HFFc6 (cell line): Measurements from ENCODE around the gene SST. TPM values are rescaled to one million over a fixed set of nuclear protein-coding genes. Genes with fewer than 3 reads are reported as not detected.

ENCODE experiments used
- DNase-seq: peaks from one replicate; pipeline ENCODE4 v3.0.0-alpha.2; 2018
- H3K27ac Mint-ChIP-seq: 2 replicates; pipeline ENCODE4 v1.8.0; 2020; ENCODE audit warnings: mild to moderate bottlenecking, mixed read lengths
- H3K27me3 Mint-ChIP-seq: 2 replicates; pipeline ENCODE4 v1.8.0; 2021; ENCODE audit warnings: mild to moderate bottlenecking, moderate library complexity, mixed read lengths; ENCODE audit not compliant: insufficient read depth
- H3K36me3 Mint-ChIP-seq: 2 replicates; pipeline ENCODE4 v1.8.0; 2021; ENCODE audit warnings: low read depth, mixed read lengths
- H3K4me1 Mint-ChIP-seq: 2 replicates; pipeline ENCODE4 v1.8.0; 2020; ENCODE audit warnings: low read depth, mixed read lengths
- H3K4me3 Mint-ChIP-seq: 2 replicates; pipeline ENCODE4 v1.8.0; 2020; ENCODE audit warnings: mild to moderate bottlenecking, moderate library complexity, mixed read lengths
- H3K9me3 Mint-ChIP-seq: 2 replicates; pipeline ENCODE4 v1.8.0; 2020; ENCODE audit warnings: mild to moderate bottlenecking, mixed read lengths
- total RNA-seq, 6 experiments: library from RNA; stranded (reverse); fragmentation: NEBNext Ultra II Directional; extraction: Animal tissue kit (Norgen Biotek cat#: 25700); gene quantifications; 2 replicates in 1 of 6; 3 replicates in 5 of 6; pipeline ENCODE4 v1.2.3, GENCODE V29; 2021
- TF ChIP-seq, protein P1 (sequence below): fragments of 200-600 bp; sonication (generic); IDR thresholded peaks from 2 replicates; pipeline ENCODE4 v1.5.0; 2021; ENCODE audit warnings: antibody characterized with exemption, mild to moderate bottlenecking

SST gene
- total RNA-seq, 6 experiments from 2014 or later: not detected

DNA sequence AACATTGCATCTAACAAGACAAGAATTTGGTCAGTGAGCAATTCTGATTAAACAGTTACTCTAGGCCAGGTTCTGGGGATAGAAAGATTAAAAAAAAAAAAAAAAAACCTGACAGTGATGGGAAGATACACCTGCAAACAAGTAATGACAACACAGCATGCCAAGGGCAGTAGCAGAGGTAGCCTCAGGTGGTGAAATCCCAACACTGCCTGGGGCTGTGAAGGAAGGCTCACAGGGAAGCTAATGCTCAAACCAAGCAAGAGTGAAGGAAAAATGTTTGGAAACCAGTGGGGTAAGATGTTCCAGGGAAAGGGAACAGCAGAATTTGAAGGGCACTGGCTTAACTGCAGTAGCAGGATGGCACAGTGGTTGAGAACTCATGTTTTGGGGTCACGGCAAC, 23.2 kb upstream of the SST start:
- Mint-ChIP-seq H3K27me3 (peaks cover 22% of the 10 kb centered on the region), H3K36me3 (no peaks in the 10 kb centered on the region), H3K4me3 (no peak overlapping the region), H3K9me3 (no peaks in the 10 kb centered on the region), H3K27ac (no peak overlapping the region), H3K4me1 (peaks cover 27% of the 10 kb centered on the region)
- TF ChIP-seq, protein P1, sequence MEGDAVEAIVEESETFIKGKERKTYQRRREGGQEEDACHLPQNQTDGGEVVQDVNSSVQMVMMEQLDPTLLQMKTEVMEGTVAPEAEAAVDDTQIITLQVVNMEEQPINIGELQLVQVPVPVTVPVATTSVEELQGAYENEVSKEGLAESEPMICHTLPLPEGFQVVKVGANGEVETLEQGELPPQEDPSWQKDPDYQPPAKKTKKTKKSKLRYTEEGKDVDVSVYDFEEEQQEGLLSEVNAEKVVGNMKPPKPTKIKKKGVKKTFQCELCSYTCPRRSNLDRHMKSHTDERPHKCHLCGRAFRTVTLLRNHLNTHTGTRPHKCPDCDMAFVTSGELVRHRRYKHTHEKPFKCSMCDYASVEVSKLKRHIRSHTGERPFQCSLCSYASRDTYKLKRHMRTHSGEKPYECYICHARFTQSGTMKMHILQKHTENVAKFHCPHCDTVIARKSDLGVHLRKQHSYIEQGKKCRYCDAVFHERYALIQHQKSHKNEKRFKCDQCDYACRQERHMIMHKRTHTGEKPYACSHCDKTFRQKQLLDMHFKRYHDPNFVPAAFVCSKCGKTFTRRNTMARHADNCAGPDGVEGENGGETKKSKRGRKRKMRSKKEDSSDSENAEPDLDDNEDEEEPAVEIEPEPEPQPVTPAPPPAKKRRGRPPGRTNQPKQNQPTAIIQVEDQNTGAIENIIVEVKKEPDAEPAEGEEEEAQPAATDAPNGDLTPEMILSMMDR: no peak
- DNase-seq: no peak

DNA sequence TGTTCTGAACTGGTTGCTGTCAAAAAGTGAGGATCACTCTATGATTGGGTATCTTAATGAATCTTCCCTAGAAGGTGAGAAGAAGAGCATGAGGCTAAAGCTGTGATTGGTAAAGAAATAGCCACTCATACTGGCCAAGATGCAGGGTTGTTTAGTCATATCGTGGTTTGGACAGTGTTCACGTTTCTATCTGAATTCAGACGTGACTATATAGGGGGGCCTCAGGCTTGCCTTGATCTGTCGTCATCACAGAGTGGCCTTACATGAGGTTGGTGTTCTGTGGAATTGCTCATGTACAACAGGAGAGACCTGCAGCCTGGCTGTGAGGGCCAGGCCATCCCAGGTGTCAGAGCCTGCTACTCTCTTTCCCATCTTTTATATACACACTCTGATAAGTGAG, 19.8 kb upstream of the SST start:
- Mint-ChIP-seq H3K27me3 (peaks cover 30% of the 10 kb centered on the region), H3K36me3 (peaks cover 8% of the 10 kb centered on the region), H3K4me1 (peaks cover 12% of the 10 kb centered on the region), H3K27ac (no peak overlapping the region), H3K9me3 (peaks cover 20% of the 10 kb centered on the region), H3K4me3 (no peak overlapping the region)
- TF ChIP-seq, protein P1: no peak
- DNase-seq: peak; percentile 59

DNA sequence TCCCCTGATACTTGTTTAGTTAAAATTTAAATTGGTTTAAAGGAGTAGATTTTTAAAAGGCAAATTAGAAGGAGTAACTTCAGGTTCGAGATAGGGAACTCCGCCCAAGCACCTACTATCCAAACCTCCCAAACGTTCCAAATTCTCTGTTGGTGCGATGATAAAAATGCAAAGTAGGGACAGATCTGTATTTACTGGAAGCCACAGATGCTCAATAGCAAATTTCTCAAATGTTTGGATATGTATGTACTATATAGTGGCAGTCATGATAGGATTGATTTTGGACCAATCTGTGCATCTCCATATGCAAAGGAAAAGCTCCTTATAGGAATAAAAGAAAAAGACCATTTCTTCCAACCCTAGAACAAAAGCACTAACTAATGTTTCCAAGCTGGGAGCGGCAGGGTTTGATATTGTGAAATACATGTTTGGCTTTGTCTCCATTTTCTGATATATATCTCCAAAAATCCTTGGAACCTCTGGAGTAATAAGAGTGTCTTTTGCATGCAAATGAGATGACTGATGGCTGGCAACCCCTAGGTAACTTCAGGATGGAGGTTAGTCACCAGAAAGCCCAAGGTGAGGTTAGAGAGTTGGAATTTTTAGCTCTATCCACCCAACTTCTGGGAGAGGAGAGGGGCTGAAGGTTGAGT, 16.6 kb upstream of the SST start:
- TF ChIP-seq, protein P1: no peak
- DNase-seq: no peak
- peaks cover 26% of the 10 kb centered on the region for H3K9me3 Mint-ChIP-seq
- H3K27me3 Mint-ChIP-seq: peaks cover 28% of the 10 kb centered on the region
- H3K4me3 Mint-ChIP-seq: no peak overlapping the region
- H3K36me3 Mint-ChIP-seq: peaks cover 8% of the 10 kb centered on the region
- H3K4me1 Mint-ChIP-seq: peaks cover 6% of the 10 kb centered on the region; the same call in 1 of the 2 replicates
- H3K27ac Mint-ChIP-seq: no peak overlapping the region

DNA sequence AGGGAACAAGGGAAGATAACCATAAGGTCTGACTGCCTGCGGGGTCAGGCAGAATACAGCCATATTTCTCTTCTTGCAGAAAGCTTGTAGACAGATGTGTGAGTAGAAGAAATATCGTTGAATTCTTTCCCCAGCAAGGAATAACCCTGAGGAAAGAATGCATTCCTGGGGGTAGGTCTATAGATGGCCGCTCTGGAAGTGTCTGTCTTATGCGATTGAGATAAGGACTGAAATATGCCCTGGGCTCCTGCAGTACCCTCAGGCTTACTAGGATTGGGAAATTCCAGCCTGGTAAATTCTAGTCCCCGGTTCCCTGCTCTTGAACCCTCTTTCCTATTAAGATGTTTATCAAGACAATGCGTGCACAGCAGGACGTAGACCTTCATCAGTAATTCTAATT, 15.8 kb upstream of the SST start:
- TF ChIP-seq, protein P1: no peak
- no peak overlapping the region for H3K27ac Mint-ChIP-seq
- H3K4me3 Mint-ChIP-seq: no peak overlapping the region
- H3K27me3 Mint-ChIP-seq: peaks cover 23% of the 10 kb centered on the region
- H3K9me3 Mint-ChIP-seq: peaks cover 26% of the 10 kb centered on the region
- DNase-seq: no peak
- H3K4me1 Mint-ChIP-seq: peaks cover 6% of the 10 kb centered on the region; the same call in 1 of the 2 replicates
- H3K36me3 Mint-ChIP-seq: peaks cover 8% of the 10 kb centered on the region

DNA sequence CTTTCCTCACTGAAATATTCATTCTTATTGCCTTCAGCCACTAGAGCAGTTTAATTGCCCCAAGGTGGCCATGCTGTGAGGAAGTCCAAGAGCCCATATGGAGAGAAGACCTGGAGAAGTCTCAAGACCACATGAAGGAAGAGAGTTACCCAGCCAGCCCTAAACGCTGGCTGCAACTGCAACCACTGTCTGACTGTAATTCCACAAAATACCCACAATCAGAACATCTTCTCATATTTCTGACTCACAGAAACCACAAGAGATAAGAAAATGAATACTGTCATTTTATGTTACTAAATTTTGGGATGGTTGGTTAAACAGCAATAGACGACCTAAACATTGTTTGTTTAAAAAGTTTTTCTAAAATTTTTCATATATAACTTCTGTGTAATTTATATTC, 14.7 kb upstream of the SST start:
- no peak for DNase-seq
- peaks cover 27% of the 10 kb centered on the region for H3K27me3 Mint-ChIP-seq

More for the DNA sequence above, 14.7 kb upstream of the SST start:
- H3K4me1 Mint-ChIP-seq: peaks cover 10% of the 10 kb centered on the region; the same call in 1 of the 2 replicates
- TF ChIP-seq, protein P1: no peak
- H3K4me3 Mint-ChIP-seq: no peak overlapping the region
- peaks cover 26% of the 10 kb centered on the region for H3K9me3 Mint-ChIP-seq
- peaks cover 8% of the 10 kb centered on the region for H3K36me3 Mint-ChIP-seq
- no peak overlapping the region for H3K27ac Mint-ChIP-seq
